NCI-H128 (cell line): Measurements from ENCODE around the gene PARP1.
"Not testable (repeated sequence)": the region's sequence is repeated elsewhere in the genome, so short reads cannot be mapped to it uniquely, and the experiment has no call there.

Source experiments
- DNase-seq: peaks from one replicate; lab custom pipeline; 2025; ENCODE audit not compliant: unreplicated experiment; lab: John Stamatoyannopoulos, UW

The PARP1 gene

DNA sequence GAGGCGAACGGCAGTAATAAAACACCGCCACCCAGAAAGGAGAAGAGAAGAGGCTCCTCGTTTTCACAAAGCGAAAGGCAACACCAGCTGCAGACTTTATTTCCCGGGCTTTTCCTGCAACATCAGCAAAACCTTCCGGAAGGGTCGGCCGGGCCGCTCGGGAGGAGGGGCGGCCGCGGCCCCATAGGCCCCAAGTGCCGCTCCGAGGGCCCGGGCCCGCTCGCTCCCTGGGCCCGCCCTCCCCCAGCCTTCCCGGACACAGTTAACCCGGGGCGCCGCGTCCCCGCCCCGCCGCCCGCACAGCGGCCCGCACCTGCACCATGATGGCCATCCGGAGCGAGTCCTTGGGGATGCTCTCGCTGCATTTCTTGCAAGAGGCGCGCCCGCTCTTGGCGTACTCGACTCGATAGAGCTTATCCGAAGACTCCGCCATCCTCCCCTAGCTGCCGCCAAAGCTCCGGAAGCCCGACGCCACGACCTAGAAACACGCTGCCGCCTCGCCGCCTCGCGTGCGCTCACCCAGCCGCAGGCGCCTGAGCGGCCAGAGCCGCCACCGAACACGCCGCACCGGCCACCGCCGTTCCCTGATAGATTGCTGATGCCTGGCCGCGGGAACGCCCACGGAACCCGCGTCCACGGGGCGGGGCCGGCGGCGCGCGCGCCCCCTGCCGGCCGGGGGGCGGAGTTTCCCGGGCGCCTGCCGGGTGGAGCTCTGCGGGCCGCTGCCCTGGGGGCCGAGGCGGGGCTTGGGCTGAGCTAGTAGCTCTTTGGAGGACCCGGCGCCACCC is at the start of gene PARP1:
TSS of gene PARP1 (minus strand) at position 597 of the 788 bp plus-strand sequence. CDS start at position 433, 164 bp downstream.
- DNase-seq, result peak; percentile 84

DNA sequence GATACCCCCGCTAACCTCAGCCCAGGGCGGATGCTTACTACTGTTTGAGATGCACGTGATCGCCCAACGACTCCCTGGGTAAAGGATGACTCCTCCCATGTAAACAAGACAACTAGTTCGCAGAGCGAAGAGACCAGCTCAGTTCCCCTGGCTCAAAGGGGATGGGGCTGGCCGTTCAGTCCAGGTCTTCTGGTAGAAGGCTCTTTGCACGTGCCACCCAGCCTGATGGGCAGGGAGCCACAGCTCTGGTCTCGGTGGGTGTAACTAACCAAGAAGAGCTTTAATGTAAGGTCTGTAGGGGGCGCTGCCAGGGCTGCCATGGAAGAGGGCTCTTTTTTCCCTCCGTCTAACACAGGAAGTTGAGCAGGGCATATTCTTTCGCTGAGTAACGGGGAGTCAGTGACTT is 49.4 kb upstream of the PARP1 start:
- no peak for DNase-seq

DNA sequence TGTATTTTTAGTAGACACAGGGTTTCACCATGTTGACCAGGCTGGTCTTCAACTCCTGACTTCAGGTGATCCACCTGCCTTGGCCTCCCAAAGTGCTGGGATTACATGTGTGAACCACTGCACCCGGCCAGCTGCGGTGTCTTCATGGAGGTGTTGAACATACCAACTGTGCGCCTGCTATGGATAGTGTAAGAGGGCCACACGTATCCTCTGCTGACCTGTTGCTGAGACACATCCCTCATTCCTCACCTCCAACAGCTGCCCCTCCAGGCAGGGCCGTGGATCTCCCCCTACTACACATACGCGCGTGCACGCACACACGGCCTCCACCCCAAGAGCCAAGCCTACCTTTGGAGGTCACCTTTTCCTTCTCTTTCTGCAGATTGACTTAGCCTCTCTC is 48.0 kb upstream of the PARP1 start:
- no peak for DNase-seq

GRCh38 chr1:226454349-226454748 is 46.5 kb upstream of the PARP1 start:
- no peak for DNase-seq

- DNase-seq, result no peak
Measured at GRCh38 chr1:226453015-226453704, 45.3 kb upstream of the PARP1 start.

- DNase-seq, result no peak
Measured at GRCh38 chr1:226450688-226451087, 42.8 kb upstream of the PARP1 start.

DNA sequence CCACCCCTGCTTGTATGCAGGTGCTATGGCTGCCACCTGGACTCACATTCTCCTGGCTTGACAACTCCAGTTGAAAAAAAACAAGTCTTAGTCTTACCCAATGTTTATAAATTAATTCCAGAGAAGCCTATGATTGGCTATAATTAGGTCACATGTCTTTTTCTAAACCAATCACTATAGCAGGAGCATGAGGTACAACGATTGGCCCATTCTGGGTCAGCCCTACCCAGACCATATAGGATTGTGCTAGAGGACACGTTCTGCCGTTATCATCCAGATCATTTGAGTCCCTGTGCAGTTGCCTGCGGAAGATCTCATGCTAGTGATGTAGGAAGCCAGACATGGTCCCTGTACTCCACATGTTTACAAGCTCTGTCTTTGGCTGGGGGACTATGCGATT is 41.9 kb upstream of the PARP1 start:
- DNase-seq, result no peak

DNA sequence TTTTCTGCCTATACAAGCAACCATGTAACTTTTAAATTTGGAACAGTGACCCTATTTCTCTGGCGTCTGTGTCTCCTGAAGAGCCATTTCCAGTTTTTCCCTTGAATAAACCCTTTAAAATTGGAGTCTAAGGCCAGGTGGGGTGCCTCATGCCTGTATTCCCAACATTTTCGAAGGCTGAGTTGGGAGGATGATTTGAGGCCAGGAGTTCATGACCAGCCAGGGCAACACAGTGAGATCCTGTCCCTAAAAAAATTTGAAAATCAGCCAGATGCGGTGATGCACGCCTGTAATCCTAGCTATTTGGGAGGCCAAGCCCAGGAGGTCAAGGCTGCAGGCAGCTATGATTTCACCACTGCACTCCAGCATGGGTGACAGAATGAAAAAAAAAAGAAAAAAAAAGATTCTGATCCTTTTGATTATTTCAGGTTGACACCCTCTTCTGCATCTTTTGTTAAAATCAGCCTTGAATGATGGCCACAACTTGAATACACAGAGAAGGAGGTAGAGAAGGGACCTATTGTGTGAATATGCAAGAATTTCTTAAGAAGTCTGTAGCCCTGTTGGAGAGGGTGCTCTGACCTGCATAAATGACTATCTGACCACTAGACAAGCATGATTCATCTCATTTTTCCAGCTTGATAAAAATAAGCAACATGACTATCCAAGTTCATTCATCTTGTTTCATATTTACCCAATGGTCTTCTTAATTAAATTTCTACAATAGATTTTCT is 40.2 kb upstream of the PARP1 start:
- DNase-seq, result no peak

GRCh38 chr1:226446094-226446493 is 38.2 kb upstream of the PARP1 start:
- DNase-seq, result no peak

- DNase-seq, result no peak
Measured at GRCh38 chr1:226444901-226445300, 37.0 kb upstream of the PARP1 start.

DNA sequence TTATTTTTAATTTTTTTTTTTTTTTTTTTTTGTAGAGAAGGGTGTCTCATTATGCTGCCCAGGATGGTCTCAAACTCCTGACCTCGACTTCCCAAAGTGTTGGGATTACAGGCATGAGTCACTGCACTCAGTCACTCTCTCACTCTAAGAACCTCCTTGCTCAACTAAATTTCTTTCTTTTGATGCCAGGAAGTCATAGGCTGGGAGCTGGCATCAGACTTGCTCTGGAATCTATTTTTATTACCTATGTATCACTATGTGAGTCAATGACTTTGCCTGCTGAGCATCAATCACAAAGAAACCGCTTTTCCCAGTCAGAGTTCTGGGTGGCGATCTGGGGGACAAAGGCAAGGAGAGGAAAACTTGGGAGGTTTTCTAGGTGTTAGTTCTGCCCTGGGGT is 35.5 kb upstream of the PARP1 start:
- no peak for DNase-seq

- DNase-seq, result no peak
Measured at GRCh38 chr1:226443033-226443432, 35.1 kb upstream of the PARP1 start.

- DNase-seq, result no peak
Measured at GRCh38 chr1:226441629-226442028, 33.7 kb upstream of the PARP1 start.

- DNase-seq, result no peak
Measured at GRCh38 chr1:226440512-226440911, 32.6 kb upstream of the PARP1 start.

- DNase-seq, result no peak
Measured at GRCh38 chr1:226438007-226438406, 30.1 kb upstream of the PARP1 start.

DNA sequence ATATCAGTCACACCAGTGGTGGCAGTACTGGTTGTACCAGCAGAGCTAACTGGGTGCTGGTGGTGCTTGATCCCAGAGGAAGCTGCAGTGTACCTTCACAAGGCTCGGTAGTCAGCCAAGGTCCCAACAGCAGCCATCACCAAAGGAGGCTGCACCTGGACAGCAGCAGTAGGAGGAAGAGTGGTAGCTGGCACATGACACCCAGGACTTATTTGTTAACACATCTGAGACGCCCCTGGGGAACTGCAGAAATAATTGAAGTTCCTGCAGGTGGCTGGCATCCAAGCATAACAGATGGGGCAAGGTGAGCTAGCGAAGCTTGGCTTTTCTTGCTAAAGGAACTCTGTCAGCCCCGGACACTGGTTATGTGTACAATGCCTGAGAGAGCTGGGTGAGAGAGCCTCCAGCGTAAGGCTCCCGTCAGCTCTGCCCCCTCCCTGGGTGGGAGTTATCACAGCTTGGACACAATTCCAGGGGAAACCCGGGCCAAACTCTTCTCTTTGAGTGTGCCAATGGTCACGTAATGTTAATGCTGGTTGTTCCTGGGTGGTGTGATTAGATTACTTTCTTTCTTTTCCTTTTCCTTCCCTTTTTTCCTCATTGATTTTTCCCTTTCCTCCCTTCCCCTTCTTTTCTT is 29.1 kb upstream of the PARP1 start:
- peak; percentile 48 for DNase-seq

DNA sequence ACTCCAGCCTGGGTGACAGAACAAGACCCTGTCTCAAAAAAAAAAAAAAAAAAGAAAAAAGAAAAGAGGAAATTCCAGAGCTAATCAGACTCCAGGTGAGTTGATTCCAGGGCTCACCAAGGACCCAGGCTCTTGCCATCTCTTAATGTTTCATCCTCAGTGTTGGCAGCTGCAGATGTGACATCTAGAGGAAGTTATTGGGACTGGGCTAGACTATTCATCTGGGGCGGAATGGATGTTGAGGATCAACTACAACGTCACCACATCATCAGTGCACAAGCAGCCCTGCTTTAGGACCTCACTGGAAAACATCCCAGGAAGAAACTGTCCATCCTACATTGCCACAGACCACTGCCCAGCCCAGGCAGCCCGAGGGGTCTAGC is 28.6 kb upstream of the PARP1 start:
- no peak for DNase-seq

DNA sequence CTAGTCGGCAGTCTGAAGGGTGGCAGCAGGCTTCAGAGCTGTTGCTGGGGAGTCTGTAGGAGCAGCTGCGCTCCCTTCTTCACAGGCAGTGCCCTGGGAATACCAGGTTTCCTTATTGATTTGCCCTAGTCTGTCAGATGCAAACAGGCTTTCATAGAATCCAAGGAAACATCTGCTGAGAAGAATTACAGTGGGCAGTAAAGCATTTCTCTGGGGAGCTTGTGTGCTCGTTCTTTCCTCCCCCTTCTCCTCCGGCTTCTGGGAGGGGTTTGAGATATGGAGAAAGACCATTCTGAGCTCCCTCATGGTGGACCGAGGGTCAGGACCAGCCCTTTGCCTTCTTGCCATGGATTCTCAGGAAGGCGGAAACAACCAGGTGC is 25.4 kb upstream of the PARP1 start:
- no peak for DNase-seq

DNA sequence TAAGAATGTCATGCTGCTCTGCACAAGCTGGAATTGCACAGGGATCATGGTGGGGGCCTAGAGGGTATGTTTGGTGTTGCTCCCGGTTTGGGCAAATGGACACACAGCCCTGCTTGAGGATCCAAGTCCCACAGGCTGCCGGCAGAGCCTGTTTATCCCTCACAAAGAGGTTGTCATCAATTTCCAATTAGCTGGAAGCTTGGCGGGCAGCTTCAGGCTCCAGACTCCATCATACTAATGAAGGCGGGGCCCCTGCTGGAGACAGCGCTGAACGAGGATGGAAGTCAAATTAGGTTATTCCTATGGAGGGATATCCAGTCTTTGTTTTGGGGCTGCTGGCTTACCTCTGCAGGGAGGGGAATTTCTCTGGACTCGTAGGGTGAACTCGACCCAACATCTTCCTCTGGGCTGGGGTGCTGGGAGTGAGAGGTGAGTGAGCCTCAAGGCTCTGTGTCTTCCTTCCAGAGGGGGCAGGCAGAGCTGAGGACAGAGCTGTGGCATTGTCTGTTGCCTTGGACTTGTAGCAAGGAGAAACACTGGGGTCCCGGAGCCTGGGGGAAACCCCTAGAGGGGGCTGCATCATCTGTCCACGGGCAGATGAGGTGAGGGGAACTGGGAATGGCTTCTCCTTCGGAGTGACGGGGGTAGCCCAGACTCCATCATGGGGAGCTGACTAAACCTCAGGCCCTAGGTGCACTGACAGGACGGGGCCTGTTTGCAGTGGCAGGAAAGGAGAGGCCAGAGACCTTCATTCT is 24.9 kb upstream of the PARP1 start:
- DNase-seq, result no peak

- DNase-seq, result not testable (repeated sequence)
Measured at GRCh38 chr1:226431898-226432297, 24.0 kb upstream of the PARP1 start.
